Mesenchymal stem cell (in vitro differentiated cells and primary cell): ENCODE measurements around the gene NCF2.

ENCODE experiments used
- DNase-seq: peaks from one replicate; pipeline ENCODE4 v3.0.0-alpha.2; 2013
- H2AFZ ChIP-seq: one replicate; pipeline ENCODE4 v1.6.1; 2013; ENCODE audit warnings: low read depth, mild to moderate bottlenecking, control low read depth, inconsistent platforms, low read length, moderate library complexity
- H2AK5ac ChIP-seq: 2 replicates; pipeline ENCODE4 v1.6.1; 2013; ENCODE audit warnings: low read length, moderate library complexity, mild to moderate bottlenecking, inconsistent platforms; ENCODE audit not compliant: severe bottlenecking
- H2BK120ac ChIP-seq: one replicate; pipeline ENCODE4 v1.6.1; 2013; ENCODE audit warnings: low read depth, mild to moderate bottlenecking, inconsistent platforms, low read length, moderate library complexity
- H2BK12ac ChIP-seq, 2 experiments: one replicate each; pipeline ENCODE4 v1.6.1; 2013; ENCODE audit warnings: inconsistent platforms in 2 of 2, low read length in 2 of 2, mild to moderate bottlenecking in 2 of 2, moderate library complexity in 2 of 2, control low read depth in 1 of 2
- H2BK15ac ChIP-seq: one replicate; pipeline ENCODE4 v1.6.1; 2013; ENCODE audit warnings: mild to moderate bottlenecking, low read depth, inconsistent platforms; ENCODE audit not compliant: poor library complexity, severe bottlenecking
- H2BK5ac ChIP-seq: 2 replicates; pipeline ENCODE4 v1.6.1; 2013; ENCODE audit warnings: low read depth, mild to moderate bottlenecking, low read length, control low read depth, inconsistent platforms; ENCODE audit not compliant: poor library complexity, severe bottlenecking
- H3K14ac ChIP-seq, 2 experiments: one replicate each; pipeline ENCODE4 v1.6.1; 2013; ENCODE audit warnings: inconsistent platforms in 2 of 2, low read length in 2 of 2, control low read depth in 1 of 2, mild to moderate bottlenecking in 1 of 2, moderate library complexity in 1 of 2
- H3K18ac ChIP-seq, 2 experiments: one replicate each; pipeline ENCODE4 v1.6.1; 2013; ENCODE audit warnings: inconsistent platforms in 2 of 2, low read length in 2 of 2, control low read depth in 1 of 2, low read depth in 1 of 2, mild to moderate bottlenecking in 1 of 2
- H3K23ac ChIP-seq, 2 experiments: one replicate each; pipeline ENCODE4 v1.6.1; 2013; ENCODE audit warnings: inconsistent platforms in 2 of 2, low read length in 2 of 2, mild to moderate bottlenecking in 2 of 2, moderate library complexity in 2 of 2, control low read depth in 1 of 2
- H3K27ac ChIP-seq: 2 replicates; pipeline ENCODE4 v1.5.1; 2013; ENCODE audit warnings: mild to moderate bottlenecking, moderate library complexity, low read length, control low read depth, inconsistent platforms; ENCODE audit not compliant: poor library complexity, severe bottlenecking
- H3K27me3 ChIP-seq, 2 experiments: 2 replicates each; pipeline versions ENCODE4 v1.6.1 to v1.7.0; 2013; ENCODE audit warnings: low read length in 2 of 2, mild to moderate bottlenecking in 2 of 2, moderate library complexity in 2 of 2, control low read depth in 1 of 2, inconsistent platforms in 1 of 2; ENCODE audit not compliant: control insufficient read depth in 1 of 2, insufficient read depth in 1 of 2
- H3K36me3 ChIP-seq, 2 experiments: 2 replicates each; pipeline versions ENCODE4 v1.6.1 to v1.7.0; 2013; ENCODE audit warnings: low read length in 2 of 2, control low read depth in 1 of 2, inconsistent platforms in 1 of 2, low read depth in 1 of 2, mild to moderate bottlenecking in 1 of 2; ENCODE audit not compliant: insufficient read depth in 2 of 2, control insufficient read depth in 1 of 2
- H3K4ac ChIP-seq, 2 experiments: one replicate each; pipeline ENCODE4 v1.6.1; 2013; ENCODE audit warnings: inconsistent platforms in 2 of 2, low read length in 2 of 2, mild to moderate bottlenecking in 2 of 2, moderate library complexity in 2 of 2, control low read depth in 1 of 2, low read depth in 1 of 2
- H3K4me1 ChIP-seq: 2 replicates; pipeline ENCODE4 v1.6.1; 2013; ENCODE audit warnings: low read depth, low read length, control low read depth; ENCODE audit not compliant: control insufficient read depth, insufficient read depth
- H3K4me2 ChIP-seq: 2 replicates; pipeline ENCODE4 v1.6.1; 2013; ENCODE audit warnings: low read length, mild to moderate bottlenecking, inconsistent platforms; ENCODE audit not compliant: poor library complexity, severe bottlenecking
- H3K4me3 ChIP-seq, 2 experiments: 2 replicates each; pipeline versions ENCODE4 v1.5.1 to v1.7.0; 2013; ENCODE audit warnings: low read length in 2 of 2, mild to moderate bottlenecking in 2 of 2, control low read depth in 1 of 2, low read depth in 1 of 2; ENCODE audit not compliant: insufficient read depth in 1 of 2
- H3K79me1 ChIP-seq: replicated peaks from 2 replicates; pipeline ENCODE4 v1.6.1; 2013; ENCODE audit warnings: mild to moderate bottlenecking, control low read depth, low read length, inconsistent platforms; ENCODE audit not compliant: poor library complexity, severe bottlenecking
- H3K9ac ChIP-seq: 2 replicates; pipeline ENCODE4 v1.7.0; 2013; ENCODE audit warnings: mild to moderate bottlenecking, low read length, moderate library complexity
- H3K9me3 ChIP-seq: 2 replicates; pipeline ENCODE4 v1.7.0; 2013; ENCODE audit warnings: mild to moderate bottlenecking, low read length; ENCODE audit not compliant: control insufficient read depth
- H4K8ac ChIP-seq: one replicate; pipeline ENCODE4 v1.6.1; 2013; ENCODE audit warnings: inconsistent platforms, mild to moderate bottlenecking, low read length, moderate library complexity
- H4K91ac ChIP-seq: one replicate; pipeline ENCODE4 v1.6.1; 2013; ENCODE audit warnings: mild to moderate bottlenecking, low read length, inconsistent platforms
- WGBS: methylation state at CpG from one replicate; pipeline ENCODE4 v1.1.7; 2013; ENCODE audit warnings: mixed read lengths; 5-methylcytosine and 5-hydroxymethylcytosine counted together

NCF2 gene

DNA sequence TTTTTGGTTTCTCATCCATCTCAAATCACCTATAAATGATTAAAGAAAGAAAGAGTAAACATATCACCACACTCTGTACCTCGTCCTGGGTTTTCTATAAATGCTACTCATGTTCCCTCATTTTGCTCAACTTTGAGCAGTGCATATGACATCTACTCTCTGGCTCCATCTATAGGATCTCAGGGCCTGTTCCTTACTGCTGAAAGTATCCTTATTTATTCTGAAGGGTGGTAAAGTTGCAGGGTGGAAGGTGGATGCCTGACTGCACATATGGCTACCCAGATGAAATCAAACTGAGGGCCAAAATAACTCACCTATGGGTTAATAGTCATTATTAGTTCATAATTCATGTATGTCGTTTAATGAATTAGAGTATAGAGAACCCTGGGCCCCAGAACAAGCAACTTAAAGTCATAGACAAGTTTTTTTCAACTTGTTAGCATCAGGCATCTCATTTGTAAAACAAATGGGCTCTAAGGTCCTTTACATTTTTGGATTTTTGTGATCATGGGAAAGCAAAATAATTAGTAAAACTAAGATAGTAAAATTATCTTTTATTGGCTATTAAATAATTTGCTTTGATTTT is 46.5 kb downstream of the NCF2 start:
- no peak overlapping the region for H2BK15ac ChIP-seq
- no peak overlapping the region for H3K23ac ChIP-seq
- peaks cover 4% of the 10 kb centered on the region for H3K4me1 ChIP-seq
- H3K36me3 ChIP-seq, result peaks cover 12 to 87% of the 10 kb centered on the region in 2 experiments
- H3K18ac ChIP-seq, result no peak overlapping the region
- H4K91ac ChIP-seq, result no peak overlapping the region
- peak; percentile 76 for DNase-seq
- no peak overlapping the region for H2AFZ ChIP-seq
- 75% methylated on average over 1 of the region's 2 CpGs for WGBS
- peaks cover 11% of the 10 kb centered on the region for H3K79me1 ChIP-seq
- no peak overlapping the region for H3K4ac ChIP-seq
- H3K14ac ChIP-seq, result no peak overlapping the region
- no peak overlapping the region for H2BK120ac ChIP-seq
- no peak overlapping the region for H3K27ac ChIP-seq
- no peaks in the 10 kb centered on the region for H3K27me3 ChIP-seq
- no peak overlapping the region for H2BK5ac ChIP-seq
- H3K9ac ChIP-seq, result peak overlapping the region; percentile 63
- no peak overlapping the region for H2AK5ac ChIP-seq
- no peak overlapping the region for H4K8ac ChIP-seq
- H2BK12ac ChIP-seq, result no peak overlapping the region
- H3K4me3 ChIP-seq, result no peak overlapping the region
- no peak overlapping the region for H3K4me2 ChIP-seq
- no peaks in the 10 kb centered on the region for H3K9me3 ChIP-seq

GRCh38 chr1:183537405-183537804 is 52.9 kb downstream of the NCF2 start:
- H2AK5ac ChIP-seq, result no peak overlapping the region
- WGBS, result 100% methylated on average over 2 of the region's 4 CpGs
- H2AFZ ChIP-seq, result no peak overlapping the region
- no peak overlapping the region for H2BK5ac ChIP-seq
- no peak overlapping the region for H3K4ac ChIP-seq
- no peak for DNase-seq
- no peaks in the 10 kb centered on the region for H3K27me3 ChIP-seq
- H2BK15ac ChIP-seq, result no peak overlapping the region
- no peak overlapping the region for H3K9ac ChIP-seq
- H3K23ac ChIP-seq, result no peak overlapping the region
- H3K79me1 ChIP-seq, result peaks cover 5% of the 10 kb centered on the region
- H3K18ac ChIP-seq, result no peak overlapping the region
- no peak overlapping the region for H2BK12ac ChIP-seq
- H3K4me1 ChIP-seq, result no peaks in the 10 kb centered on the region
- H3K36me3 ChIP-seq, result peaks cover 7 to 93% of the 10 kb centered on the region in 2 experiments
- no peak overlapping the region for H3K4me3 ChIP-seq
- no peak overlapping the region for H4K8ac ChIP-seq
- no peak overlapping the region for H3K14ac ChIP-seq
- no peak overlapping the region for H2BK120ac ChIP-seq
- H3K9me3 ChIP-seq, result no peaks in the 10 kb centered on the region
- H4K91ac ChIP-seq, result no peak overlapping the region
- no peak overlapping the region for H3K4me2 ChIP-seq
- H3K27ac ChIP-seq, result no peak overlapping the region

- Histone ChIP-seq H3K4me1 (no peaks in the 10 kb centered on the region), H2BK120ac (no peak overlapping the region), H2BK5ac (no peak overlapping the region), H3K27me3 (no peaks in the 10 kb centered on the region), H2BK15ac (no peak overlapping the region), H3K36me3 (peaks cover 3 to 94% of the 10 kb centered on the region in 2 experiments), H4K91ac (no peak overlapping the region), H3K9me3 (no peaks in the 10 kb centered on the region), H3K14ac (no peak overlapping the region), H3K4me3 (no peak overlapping the region), H3K18ac (no peak overlapping the region), H3K4me2 (no peak overlapping the region), H2BK12ac (no peak overlapping the region), H2AK5ac (no peak overlapping the region), H3K27ac (no peak overlapping the region), H3K79me1 (peaks cover 5% of the 10 kb centered on the region), H2AFZ (no peak overlapping the region), H3K9ac (no peak overlapping the region), H3K23ac (no peak overlapping the region), H4K8ac (no peak overlapping the region), H3K4ac (no peak overlapping the region)
- no peak for DNase-seq
- WGBS, result 100% methylated on average over 3 of the region's 3 CpGs
Observed at GRCh38 chr1:183533617-183534174, 56.6 kb downstream of the NCF2 start.

DNA sequence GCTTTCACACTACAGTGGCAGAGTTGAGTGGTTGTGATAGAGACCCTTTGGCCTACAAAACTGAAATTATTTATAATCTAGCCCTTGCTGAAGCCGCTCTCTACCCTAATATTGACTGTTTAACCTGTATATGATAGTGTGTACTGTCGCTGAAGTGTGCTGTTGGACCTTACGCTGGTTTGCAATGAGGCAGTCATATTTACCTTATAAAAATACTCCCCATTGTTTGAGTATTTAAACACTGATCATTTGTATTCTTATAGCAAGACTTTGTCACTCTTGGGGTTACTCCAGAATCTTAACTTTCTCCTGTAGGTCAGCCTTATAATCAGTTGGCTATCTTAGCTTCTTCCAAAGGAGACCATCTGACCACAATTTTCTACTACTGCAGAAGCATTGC is 61.7 kb downstream of the NCF2 start:
- no peak overlapping the region for H4K8ac ChIP-seq
- no peak overlapping the region for H2BK12ac ChIP-seq
- no peak overlapping the region for H4K91ac ChIP-seq
- H3K4ac ChIP-seq, result no peak overlapping the region
- no peak overlapping the region for H2BK15ac ChIP-seq
- H3K4me2 ChIP-seq, result no peak overlapping the region
- no peak for DNase-seq
- H2AK5ac ChIP-seq, result no peak overlapping the region
- no peak overlapping the region for H3K14ac ChIP-seq
- H3K9ac ChIP-seq, result no peak overlapping the region
- H3K79me1 ChIP-seq, result peaks cover 8% of the 10 kb centered on the region
- H2BK5ac ChIP-seq, result no peak overlapping the region
- H2BK120ac ChIP-seq, result no peak overlapping the region
- no peak overlapping the region for H3K23ac ChIP-seq
- H3K36me3 ChIP-seq, result peaks cover 0 to 82% of the 10 kb centered on the region in 2 experiments
- no peaks in the 10 kb centered on the region for H3K9me3 ChIP-seq
- no peaks in the 10 kb centered on the region for H3K4me1 ChIP-seq
- H3K4me3 ChIP-seq, result no peak overlapping the region
- H3K27me3 ChIP-seq, result no peaks in the 10 kb centered on the region
- no CpG with 5 or more reads among the region's 3 CpGs for WGBS
- no peak overlapping the region for H2AFZ ChIP-seq
- no peak overlapping the region for H3K18ac ChIP-seq
- H3K27ac ChIP-seq, result no peak overlapping the region
